Esophagus squamous epithelium (tissue), 4 donors: ENCODE measurements around the gene EFS.
"Not testable (repeated sequence)": the region's sequence is repeated elsewhere in the genome, so short reads cannot be mapped to it uniquely, and the experiment has no call there.

ENCODE experiments used
- CTCF ChIP-seq, 6 experiments: fragments of 450-650 bp in 4 of 6; fragments of 200-600 bp in 2 of 6; sonication (generic) in 2 of 6; IDR thresholded peaks; one replicate each; pipeline ENCODE4 v1.5.1; 2016 to 2019; ENCODE audit warnings: antibody characterized with exemption in 6 of 6, mild to moderate bottlenecking in 4 of 6, moderate library complexity in 4 of 6
- POLR2A ChIP-seq, 4 donors: fragments of 450-650 bp; IDR thresholded peaks; one replicate each; pipeline ENCODE4 v1.6.1; 2017; ENCODE audit warnings: antibody characterized with exemption in 4 of 4, mild to moderate bottlenecking in 4 of 4, moderate library complexity in 3 of 4

- not testable (repeated sequence) for TF ChIP-seq POLR2A, CTCF (IDR thresholded peaks at IDR 0.05)
Measured at GRCh38 chr14:23386266-23386657, 21.3 kb upstream of the EFS start.
